Osteocyte (in vitro differentiated cells): ENCODE measurements around the gene HYPK. TPM values are rescaled to one million over a fixed set of nuclear protein-coding genes. Genes with fewer than 3 reads are reported as not detected.
A peak's percentile ranks its signal among the peaks of the same experiment; 100 is the strongest.
"Not testable (repeated sequence)": the region's sequence is repeated elsewhere in the genome, so short reads cannot be mapped to it uniquely, and the experiment has no call there.

Experiments
- DNase-seq: peaks from one replicate; pipeline ENCODE4 v3.0.0; 2021; ENCODE audit warnings: mixed read lengths; ENCODE audit not compliant: unreplicated experiment; ENCODE audit errors: extremely low spot score
- H3K27ac Mint-ChIP-seq: one replicate; pipeline ENCODE4 v1.8.0; 2021; ENCODE audit warnings: mild to moderate bottlenecking, mixed read lengths; ENCODE audit not compliant: unreplicated experiment
- H3K27me3 Mint-ChIP-seq: one replicate; pipeline ENCODE4 v1.8.0; 2021; ENCODE audit warnings: mixed read lengths; ENCODE audit not compliant: unreplicated experiment
- H3K36me3 Mint-ChIP-seq: one replicate; pipeline ENCODE4 v1.8.0; 2021; ENCODE audit warnings: mixed read lengths; ENCODE audit not compliant: unreplicated experiment
- H3K4me1 Mint-ChIP-seq: one replicate; pipeline ENCODE4 v1.8.0; 2021; ENCODE audit warnings: mixed read lengths; ENCODE audit not compliant: unreplicated experiment
- H3K4me3 Mint-ChIP-seq: one replicate; pipeline ENCODE4 v1.8.0; 2021; ENCODE audit warnings: mild to moderate bottlenecking, moderate library complexity, mixed read lengths; ENCODE audit not compliant: unreplicated experiment
- H3K9me3 Mint-ChIP-seq: one replicate; pipeline ENCODE4 v1.8.0; 2021; ENCODE audit warnings: mixed read lengths; ENCODE audit not compliant: unreplicated experiment
- total RNA-seq: library from RNA; stranded (reverse); gene quantifications from 2 replicates; pipeline ENCODE4 v1.2.1, GENCODE V29; 2021
- TF ChIP-seq, protein P1 (sequence below): fragments of 200-600 bp; sonication (generic); IDR thresholded peaks from 2 replicates; pipeline ENCODE4 v1.5.0; 2021; ENCODE audit warnings: antibody characterized with exemption, mild to moderate bottlenecking, moderate library complexity

Gene HYPK
- total RNA-seq, 1 donor from 2014 or later = 14.0 TPM

DNA sequence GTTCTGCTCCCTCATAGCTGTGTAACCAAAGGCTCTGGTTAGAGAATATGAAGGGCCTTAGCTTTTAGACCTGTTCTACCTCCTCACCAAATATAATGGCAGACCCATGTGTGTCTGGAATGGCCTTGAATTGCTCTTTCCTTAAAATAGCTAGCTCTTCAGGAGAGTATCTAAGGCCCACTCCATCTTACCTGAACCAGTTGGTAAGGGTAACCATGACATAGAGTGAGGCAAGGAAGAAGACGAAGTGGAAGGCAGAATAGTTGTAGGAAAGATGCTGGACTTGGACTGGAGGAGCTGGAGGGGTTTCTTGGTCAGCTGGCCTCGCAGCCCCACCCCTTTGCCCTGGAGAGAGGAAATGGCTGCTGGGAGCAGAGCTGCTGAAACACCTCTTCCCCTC is 5.2 kb upstream of the HYPK start:
- H3K27ac Mint-ChIP-seq = no peak overlapping the region
- no peaks in the 10 kb centered on the region for H3K27me3 Mint-ChIP-seq
- H3K4me3 Mint-ChIP-seq = no peak overlapping the region
- H3K9me3 Mint-ChIP-seq = no peaks in the 10 kb centered on the region
- peaks cover 26% of the 10 kb centered on the region for H3K36me3 Mint-ChIP-seq
- H3K4me1 Mint-ChIP-seq = peaks cover 53% of the 10 kb centered on the region
- DNase-seq = no peak
- TF ChIP-seq, protein P1, sequence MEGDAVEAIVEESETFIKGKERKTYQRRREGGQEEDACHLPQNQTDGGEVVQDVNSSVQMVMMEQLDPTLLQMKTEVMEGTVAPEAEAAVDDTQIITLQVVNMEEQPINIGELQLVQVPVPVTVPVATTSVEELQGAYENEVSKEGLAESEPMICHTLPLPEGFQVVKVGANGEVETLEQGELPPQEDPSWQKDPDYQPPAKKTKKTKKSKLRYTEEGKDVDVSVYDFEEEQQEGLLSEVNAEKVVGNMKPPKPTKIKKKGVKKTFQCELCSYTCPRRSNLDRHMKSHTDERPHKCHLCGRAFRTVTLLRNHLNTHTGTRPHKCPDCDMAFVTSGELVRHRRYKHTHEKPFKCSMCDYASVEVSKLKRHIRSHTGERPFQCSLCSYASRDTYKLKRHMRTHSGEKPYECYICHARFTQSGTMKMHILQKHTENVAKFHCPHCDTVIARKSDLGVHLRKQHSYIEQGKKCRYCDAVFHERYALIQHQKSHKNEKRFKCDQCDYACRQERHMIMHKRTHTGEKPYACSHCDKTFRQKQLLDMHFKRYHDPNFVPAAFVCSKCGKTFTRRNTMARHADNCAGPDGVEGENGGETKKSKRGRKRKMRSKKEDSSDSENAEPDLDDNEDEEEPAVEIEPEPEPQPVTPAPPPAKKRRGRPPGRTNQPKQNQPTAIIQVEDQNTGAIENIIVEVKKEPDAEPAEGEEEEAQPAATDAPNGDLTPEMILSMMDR = no peak

DNA sequence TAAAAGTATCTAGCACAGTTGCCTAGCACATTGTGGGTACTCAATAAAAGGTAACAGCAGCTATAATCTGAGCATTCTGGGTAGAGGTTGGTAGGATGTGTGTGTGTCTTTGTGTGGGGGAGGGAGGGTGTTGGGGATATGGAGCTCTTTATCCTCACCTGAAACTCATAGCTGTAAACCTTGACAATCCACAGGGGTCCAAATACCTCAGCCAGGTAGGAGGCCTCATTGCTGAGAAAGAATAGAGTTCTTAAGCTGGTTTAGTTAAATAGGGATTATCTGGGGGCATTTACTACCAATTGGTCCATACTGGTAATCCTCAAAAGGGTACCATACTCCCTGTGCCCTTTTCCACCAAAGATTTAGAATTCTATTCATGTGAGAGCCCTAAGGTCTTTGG is 4.4 kb upstream of the HYPK start:
- Mint-ChIP-seq H3K27me3 (no peaks in the 10 kb centered on the region), H3K9me3 (no peaks in the 10 kb centered on the region), H3K4me3 (no peak overlapping the region), H3K4me1 (peaks cover 57% of the 10 kb centered on the region), H3K36me3 (peaks cover 28% of the 10 kb centered on the region), H3K27ac (peak overlapping the region; percentile 48)
- TF ChIP-seq, protein P1 = no peak
- no peak for DNase-seq

DNA sequence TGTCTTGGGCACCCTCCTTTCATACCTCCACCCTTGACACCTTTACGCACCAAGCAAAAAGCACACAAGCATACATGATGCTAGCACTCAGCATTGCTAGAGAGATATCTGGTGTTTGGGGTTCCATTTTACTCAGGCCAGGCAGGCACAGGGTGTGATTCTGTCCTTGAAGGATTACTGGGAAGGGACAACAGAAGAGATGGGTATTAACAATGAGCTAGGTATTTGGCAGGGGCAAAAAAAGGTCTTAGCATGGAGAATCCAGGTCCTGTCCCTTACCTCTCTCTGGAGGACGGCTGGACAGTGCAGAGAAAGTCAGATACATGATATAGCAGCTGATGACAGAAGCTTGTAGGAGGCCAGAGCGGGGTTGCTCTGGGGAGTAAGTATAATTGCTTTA is 3.8 kb upstream of the HYPK start:
- no peak overlapping the region for H3K4me3 Mint-ChIP-seq
- no peaks in the 10 kb centered on the region for H3K9me3 Mint-ChIP-seq
- peak overlapping the region; percentile 48 for H3K27ac Mint-ChIP-seq
- no peaks in the 10 kb centered on the region for H3K27me3 Mint-ChIP-seq
- TF ChIP-seq, protein P1 = no peak
- peaks cover 29% of the 10 kb centered on the region for H3K36me3 Mint-ChIP-seq
- peaks cover 60% of the 10 kb centered on the region for H3K4me1 Mint-ChIP-seq
- DNase-seq = no peak

DNA sequence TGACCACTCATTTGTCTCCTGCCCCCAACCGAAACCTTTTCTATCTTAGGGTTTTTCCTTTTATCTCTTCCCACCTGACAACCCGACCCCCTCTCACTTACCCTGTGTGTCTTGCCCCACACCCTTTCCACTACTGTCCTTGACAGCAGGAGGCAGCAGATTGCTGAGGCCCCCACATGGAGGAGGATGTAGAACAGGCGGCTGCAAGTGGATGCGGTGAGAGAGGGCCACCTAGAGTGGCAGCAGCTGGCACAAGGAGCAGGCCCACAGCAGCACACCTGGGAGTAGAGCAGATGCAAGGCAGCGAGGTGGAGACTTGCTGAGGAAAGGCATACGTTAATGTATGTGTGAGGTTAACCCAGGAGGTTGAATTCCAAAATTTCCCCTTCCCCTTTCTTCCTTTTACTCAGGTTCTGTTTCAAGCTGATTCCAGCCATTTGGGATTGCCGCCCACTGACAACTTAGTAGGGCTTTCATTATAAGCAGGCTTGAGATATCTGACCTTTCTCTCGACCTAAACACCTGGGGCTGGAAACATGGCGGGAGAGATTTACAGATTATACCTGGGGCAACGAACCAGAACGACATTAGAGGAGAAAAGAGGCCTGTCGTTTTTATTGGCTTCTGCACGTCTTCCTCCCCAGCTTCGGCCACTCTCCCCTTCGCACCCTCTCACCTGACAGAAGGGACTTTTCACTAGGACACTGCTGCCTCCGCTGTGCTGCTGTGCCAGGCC is 1.0 kb upstream of the HYPK start:
- H3K36me3 Mint-ChIP-seq = peaks cover 25% of the 10 kb centered on the region

DNA sequence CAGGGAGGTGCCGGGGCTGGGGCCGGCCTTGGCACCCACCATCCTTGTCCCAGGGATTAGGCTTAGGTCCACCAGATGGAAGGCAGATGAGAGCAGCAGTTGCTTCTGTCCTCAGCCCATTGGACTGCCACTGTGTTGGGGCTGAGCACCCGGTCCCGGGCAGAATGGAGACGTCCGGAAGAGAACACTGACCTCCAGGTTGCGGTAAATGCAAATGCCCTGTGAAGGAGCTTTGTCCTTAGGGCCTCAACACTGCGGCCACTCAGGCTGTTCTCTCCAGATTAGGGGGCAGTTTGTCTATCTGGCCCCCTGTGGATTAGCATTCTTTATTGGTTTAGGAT is 484 bp upstream of the HYPK start, which contains the start of gene SERINC4:
Gene SERINC4 (minus strand): TSS at position 276 of the 341 bp plus-strand sequence. CDS start 234 bp downstream, at position 42.
- TF ChIP-seq, protein P1 = no peak
- no peak for DNase-seq
- Mint-ChIP-seq H3K4me3 (peak within 1 kb of the TSS; percentile 99), H3K27ac (peak within 1 kb of the TSS; percentile 98), H3K36me3 (peaks cover 23% of the 10 kb centered on the region), H3K9me3 (no peaks in the 10 kb centered on the region), H3K27me3 (no peaks in the 10 kb centered on the region), H3K4me1 (peaks cover 42% of the 10 kb centered on the region)

More for the DNA sequence above, 1.0 kb upstream of the HYPK start:
- Mint-ChIP-seq H3K9me3 (no peaks in the 10 kb centered on the region), H3K4me1 (peaks cover 48% of the 10 kb centered on the region), H3K27me3 (no peaks in the 10 kb centered on the region), H3K4me3 (peak overlapping the region; percentile 99), H3K27ac (peak overlapping the region; percentile 98)
- TF ChIP-seq, protein P1 = no peak
- no peak for DNase-seq

DNA sequence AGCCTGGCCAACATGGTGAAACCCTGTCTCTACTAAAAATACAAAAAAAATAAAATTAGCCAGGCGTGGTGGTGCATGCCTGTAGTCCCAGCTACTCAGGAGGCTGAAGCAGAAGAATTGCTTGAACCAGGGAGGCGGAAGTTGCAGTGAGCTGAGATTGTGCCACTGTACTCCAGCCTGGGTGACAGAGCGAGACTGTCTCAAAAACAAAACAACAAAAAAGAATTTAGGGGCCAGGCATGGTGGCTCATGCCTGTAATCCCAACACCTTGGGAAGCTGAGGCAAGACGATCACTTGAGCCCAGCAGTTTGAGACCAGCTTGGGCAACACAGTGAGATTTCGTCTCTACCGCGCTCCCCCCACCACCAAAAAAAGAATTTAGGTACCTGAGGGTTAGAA is 2.3 kb downstream of the HYPK start:
- peaks cover 25% of the 10 kb centered on the region for H3K4me1 Mint-ChIP-seq
- H3K9me3 Mint-ChIP-seq, H3K4me3 Mint-ChIP-seq, H3K27ac Mint-ChIP-seq, DNase-seq, H3K27me3 Mint-ChIP-seq: not testable (repeated sequence)
- peaks cover 36% of the 10 kb centered on the region for H3K36me3 Mint-ChIP-seq
